Stomach (tissue), 4 donors: ENCODE measurements around the gene HYAL1.

Experiments used
- EP300 ChIP-seq: sonication (generic); formaldehyde crosslinking; IDR thresholded peaks from one replicate; pipeline ENCODE4 v1.6.1; 2017; ENCODE audit warnings: antibody characterized with exemption
- POLR2A ChIP-seq, 4 donors: fragments of 450-650 bp; IDR thresholded peaks; one replicate each; pipeline ENCODE4 v1.6.1; 2016; ENCODE audit warnings: antibody characterized with exemption in 4 of 4, control low read depth in 2 of 4, mild to moderate bottlenecking in 1 of 4, moderate library complexity in 1 of 4
- POLR2AphosphoS5 ChIP-seq, 3 donors: sonication (generic); formaldehyde crosslinking; IDR thresholded peaks; one replicate each; pipeline ENCODE4 v1.6.1; 2016; ENCODE audit warnings: antibody characterized with exemption in 3 of 3
- TF ChIP-seq, protein P1 (sequence below), 7 experiments: fragments of 450-650 bp in 4 of 7; fragments of 200-600 bp in 3 of 7; sonication (generic) in 3 of 7; IDR thresholded peaks; one replicate each; pipeline ENCODE4 v1.5.1; 2016 to 2019; ENCODE audit warnings: antibody characterized with exemption in 7 of 7, control low read depth in 2 of 7, mild to moderate bottlenecking in 1 of 7

DNA sequence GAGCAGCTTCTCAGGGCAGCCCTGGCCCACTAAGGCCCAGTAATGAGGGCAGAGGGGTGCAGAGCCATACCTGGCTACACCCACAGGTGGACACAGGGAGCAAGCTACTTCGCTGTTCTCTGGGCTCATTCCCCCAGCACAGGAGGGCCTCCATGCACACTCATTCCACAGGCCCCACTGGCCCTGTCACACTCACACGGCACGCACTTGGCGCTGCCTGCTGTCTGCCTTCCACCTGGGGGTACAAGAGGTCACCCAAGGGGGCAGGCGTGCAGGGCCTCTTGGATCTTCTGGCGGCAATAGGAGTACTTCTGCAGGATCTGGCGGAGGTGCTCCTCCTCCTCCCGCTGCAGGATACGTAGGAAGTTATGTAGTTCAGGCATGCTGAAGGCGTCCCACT, 27.0 kb upstream of the HYAL1 start:
- TF ChIP-seq, protein P1, sequence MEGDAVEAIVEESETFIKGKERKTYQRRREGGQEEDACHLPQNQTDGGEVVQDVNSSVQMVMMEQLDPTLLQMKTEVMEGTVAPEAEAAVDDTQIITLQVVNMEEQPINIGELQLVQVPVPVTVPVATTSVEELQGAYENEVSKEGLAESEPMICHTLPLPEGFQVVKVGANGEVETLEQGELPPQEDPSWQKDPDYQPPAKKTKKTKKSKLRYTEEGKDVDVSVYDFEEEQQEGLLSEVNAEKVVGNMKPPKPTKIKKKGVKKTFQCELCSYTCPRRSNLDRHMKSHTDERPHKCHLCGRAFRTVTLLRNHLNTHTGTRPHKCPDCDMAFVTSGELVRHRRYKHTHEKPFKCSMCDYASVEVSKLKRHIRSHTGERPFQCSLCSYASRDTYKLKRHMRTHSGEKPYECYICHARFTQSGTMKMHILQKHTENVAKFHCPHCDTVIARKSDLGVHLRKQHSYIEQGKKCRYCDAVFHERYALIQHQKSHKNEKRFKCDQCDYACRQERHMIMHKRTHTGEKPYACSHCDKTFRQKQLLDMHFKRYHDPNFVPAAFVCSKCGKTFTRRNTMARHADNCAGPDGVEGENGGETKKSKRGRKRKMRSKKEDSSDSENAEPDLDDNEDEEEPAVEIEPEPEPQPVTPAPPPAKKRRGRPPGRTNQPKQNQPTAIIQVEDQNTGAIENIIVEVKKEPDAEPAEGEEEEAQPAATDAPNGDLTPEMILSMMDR (IDR thresholded peaks at IDR 0.05), result no peak
- TF ChIP-seq POLR2A (IDR thresholded peaks at IDR 0.05) (no peak), EP300 (no peak), POLR2AphosphoS5 (IDR thresholded peaks at IDR 0.05) (no peak)
